GM19372 (cell line): Measurements from ENCODE around the gene SCN9A.
"Not testable (repeated sequence)": the region's sequence is repeated elsewhere in the genome, so short reads cannot be mapped to it uniquely, and the experiment has no call there.

Experiments used
- ATAC-seq: cut with Tn5 transposase; IDR thresholded peaks from one replicate; pipeline ENCODE4 v1.9.1; 2021; ENCODE audit warnings: mild to moderate bottlenecking, low read depth, moderate library complexity; ENCODE audit not compliant: unreplicated experiment

Gene SCN9A

GRCh38 chr2:166375736-166376487, at the start of gene SCN9A:
Gene SCN9A, minus strand, starts transcription at chr2:166375944. Its CDS starts 64,188 bp downstream, at chr2:166311756.
- ATAC-seq, result peak; percentile 64

GRCh38 chr2:166424841-166425240, 49.1 kb upstream of the SCN9A start:
- no peak for ATAC-seq

- ATAC-seq, result no peak
Observed at GRCh38 chr2:166419616-166419934, 43.8 kb upstream of the SCN9A start.

DNA sequence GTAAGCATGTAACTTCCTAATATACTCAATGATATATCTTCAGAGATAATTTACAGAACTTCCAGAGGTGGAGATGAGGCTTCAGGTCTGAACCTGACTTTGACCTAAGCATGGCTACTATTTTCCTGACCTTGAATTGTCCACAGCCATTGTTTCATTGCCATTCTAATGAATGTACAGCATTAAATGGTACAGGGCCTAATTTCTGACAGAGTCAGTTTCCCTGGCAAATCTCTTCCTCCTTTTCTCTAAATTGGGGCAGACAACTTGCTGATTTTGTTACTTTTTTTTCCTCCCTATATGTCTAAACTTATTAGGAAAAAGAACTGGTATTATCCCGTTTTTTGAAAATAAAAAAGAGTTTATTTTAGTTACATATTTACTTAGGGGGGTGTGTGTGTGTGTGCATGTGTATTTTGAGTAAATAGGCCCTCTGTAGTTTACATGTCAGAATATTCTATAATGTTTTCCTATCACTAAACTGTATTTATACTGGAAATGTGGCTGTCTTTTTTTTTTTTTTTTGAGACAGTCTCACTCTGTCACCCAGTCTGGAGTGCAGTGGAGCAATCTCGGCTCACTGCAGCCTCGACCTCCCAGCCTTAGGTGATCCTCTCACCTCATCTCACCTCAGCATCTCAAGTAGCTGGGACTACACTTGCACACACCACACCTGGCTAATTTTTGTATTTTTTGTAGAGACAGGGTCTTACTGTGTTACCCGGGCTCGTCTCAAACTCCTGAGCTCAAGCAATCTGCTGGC, 43.3 kb upstream of the SCN9A start:
- ATAC-seq, result no peak

GRCh38 chr2:166417669-166418068, 41.9 kb upstream of the SCN9A start:
- ATAC-seq, result no peak

GRCh38 chr2:166413255-166413654, 37.5 kb upstream of the SCN9A start:
- no peak for ATAC-seq

GRCh38 chr2:166411473-166412230, 35.9 kb upstream of the SCN9A start:
- no peak for ATAC-seq

- no peak for ATAC-seq
Observed at GRCh38 chr2:166410828-166411472, 35.2 kb upstream of the SCN9A start.

DNA sequence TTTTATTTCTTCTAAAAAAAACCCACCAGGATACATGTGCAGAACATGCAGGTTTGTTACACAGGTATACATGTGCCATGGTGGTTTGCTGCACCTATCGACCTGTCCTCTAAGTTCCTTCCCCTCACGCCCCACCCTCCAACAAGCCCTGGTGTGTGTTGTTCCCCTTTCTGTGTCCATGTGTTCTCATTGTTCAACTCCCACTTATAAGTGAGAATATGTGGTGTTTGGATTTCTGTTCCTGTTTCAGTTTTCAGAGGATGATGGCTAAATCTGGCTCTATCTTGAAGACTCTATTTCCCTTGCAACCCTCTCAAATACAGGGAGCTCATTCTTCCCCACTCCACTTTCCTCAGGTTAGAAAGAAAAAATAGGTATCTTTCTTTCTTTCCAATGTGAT, 32.0 kb upstream of the SCN9A start:
- not testable (repeated sequence) for ATAC-seq

DNA sequence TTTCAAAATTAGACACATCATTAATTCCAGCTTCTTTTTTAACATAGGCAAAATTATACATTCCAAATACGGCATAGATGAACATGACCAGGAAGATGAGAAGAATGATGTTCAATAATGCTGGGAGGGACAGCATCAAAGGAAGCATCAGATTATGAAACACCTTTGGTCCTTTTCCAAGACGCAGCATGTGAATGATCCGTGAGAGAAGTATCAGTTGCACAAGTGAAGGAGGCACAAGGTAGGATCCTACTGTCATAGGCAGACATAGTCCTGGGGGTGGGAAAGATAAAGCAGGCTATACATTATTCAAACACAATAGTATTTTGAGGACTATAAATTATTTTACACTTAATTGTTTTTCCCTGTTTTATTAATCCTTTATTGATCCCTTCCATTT, 30.6 kb upstream of the SCN9A start:
- no peak for ATAC-seq

DNA sequence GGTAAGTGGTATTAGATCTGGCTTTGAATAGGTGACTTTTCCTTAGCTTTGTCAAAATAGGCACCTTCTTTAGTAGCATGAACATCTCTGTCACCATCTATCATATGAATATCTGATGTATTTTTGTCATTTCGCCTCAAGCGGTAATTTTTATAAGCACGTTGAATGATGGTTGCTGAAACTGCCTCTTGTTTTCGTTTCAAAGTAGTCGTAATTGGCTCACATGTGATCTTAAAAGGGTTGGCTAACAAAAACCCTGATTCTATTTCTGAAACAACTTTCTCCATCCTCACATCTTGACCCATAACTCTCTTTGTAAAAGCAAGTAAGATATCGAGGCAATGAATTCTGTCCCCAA, 29.8 kb upstream of the SCN9A start:
- no peak for ATAC-seq

DNA sequence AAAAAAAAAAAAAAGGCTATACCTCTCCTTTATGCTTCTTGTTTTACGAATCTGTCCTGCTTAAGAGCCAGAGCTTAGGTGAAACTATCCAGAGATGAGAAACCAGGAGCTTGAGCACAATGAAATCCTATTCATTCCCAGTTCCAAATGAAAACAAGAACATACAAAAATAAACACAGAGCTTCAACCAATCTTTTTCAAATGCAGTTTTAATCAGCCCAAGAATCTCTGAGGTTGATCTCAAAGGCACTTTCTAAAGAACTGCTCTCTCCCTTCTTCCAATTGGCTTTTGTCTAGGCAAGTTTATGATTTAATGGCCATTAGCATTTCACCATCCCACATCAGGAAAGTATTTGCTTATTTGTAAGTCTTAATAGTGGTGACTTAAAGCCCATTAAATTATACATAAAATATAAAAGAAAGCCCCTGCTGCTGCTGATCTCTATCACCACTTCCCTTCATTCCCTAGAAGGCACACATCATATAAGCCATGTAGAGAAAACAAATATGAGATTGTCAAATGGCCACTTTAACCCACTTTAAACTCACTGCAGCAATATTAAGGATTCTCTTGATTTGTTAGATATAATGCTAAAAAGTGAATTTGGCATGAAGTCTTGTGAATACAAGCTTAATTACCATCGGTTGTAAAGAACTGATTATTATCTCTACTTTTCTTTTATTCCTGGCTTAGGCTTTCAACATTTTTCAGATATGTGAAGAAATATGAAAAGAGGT, 29.3 kb upstream of the SCN9A start:
- no peak for ATAC-seq

- no peak for ATAC-seq
Observed at GRCh38 chr2:166394245-166394644, 18.5 kb upstream of the SCN9A start.

GRCh38 chr2:166393008-166393407, 17.3 kb upstream of the SCN9A start:
- no peak for ATAC-seq

GRCh38 chr2:166388481-166389070, 12.8 kb upstream of the SCN9A start:
- ATAC-seq, result no peak

- no peak for ATAC-seq
Observed at GRCh38 chr2:166385313-166385712, 9.6 kb upstream of the SCN9A start.

- ATAC-seq, result no peak
Observed at GRCh38 chr2:166384774-166385173, 9.0 kb upstream of the SCN9A start.

- ATAC-seq, result no peak
Observed at GRCh38 chr2:166382448-166382847, 6.7 kb upstream of the SCN9A start.

DNA sequence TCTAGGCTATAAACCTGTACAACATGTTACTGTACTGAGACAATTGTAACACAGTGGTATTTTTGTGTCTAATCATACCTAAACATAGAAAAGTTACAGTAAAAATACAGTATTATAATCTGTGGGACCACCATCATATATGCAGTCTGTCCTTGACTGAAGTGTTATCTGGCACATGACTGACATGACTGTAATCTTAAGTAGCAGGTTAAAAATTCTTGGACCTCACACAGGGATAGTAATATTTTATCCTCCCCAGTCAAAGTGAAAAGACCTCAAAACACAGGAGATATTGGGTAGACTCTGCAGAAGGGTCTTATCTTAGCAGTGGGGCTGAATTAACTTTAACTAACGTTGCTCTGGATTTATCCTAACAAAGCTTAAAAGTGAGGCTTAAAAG, 4.9 kb upstream of the SCN9A start:
- ATAC-seq, result no peak

- no peak for ATAC-seq
Observed at GRCh38 chr2:166376873-166377272, 1.1 kb upstream of the SCN9A start.
